ENCODE results near the gene COLQ.
"Not testable (repeated sequence)": the region's sequence is repeated elsewhere in the genome, so short reads cannot be mapped to it uniquely, and the experiment has no call there.

The COLQ gene

DNA sequence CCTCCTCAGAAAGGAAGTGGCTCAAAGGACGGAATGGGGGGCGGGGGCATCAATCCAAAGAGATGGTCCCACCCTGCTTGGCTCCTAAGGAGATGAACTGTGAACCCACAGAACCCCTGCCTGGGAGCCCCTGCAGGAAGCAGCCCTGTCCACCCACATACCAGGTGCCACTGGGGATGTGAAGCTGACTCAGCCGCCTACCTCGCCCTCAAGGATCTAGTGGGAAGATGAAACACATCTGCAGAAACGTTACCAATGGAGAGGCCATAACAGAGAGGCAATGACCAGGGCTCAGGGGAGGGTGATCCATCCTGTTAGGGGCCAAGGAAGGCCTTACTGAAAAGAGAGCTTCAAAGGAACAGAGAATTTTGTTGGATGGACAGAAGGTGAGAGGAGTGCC, 59.1 kb downstream of the COLQ start:
- TF ChIP-seq, protein P1, sequence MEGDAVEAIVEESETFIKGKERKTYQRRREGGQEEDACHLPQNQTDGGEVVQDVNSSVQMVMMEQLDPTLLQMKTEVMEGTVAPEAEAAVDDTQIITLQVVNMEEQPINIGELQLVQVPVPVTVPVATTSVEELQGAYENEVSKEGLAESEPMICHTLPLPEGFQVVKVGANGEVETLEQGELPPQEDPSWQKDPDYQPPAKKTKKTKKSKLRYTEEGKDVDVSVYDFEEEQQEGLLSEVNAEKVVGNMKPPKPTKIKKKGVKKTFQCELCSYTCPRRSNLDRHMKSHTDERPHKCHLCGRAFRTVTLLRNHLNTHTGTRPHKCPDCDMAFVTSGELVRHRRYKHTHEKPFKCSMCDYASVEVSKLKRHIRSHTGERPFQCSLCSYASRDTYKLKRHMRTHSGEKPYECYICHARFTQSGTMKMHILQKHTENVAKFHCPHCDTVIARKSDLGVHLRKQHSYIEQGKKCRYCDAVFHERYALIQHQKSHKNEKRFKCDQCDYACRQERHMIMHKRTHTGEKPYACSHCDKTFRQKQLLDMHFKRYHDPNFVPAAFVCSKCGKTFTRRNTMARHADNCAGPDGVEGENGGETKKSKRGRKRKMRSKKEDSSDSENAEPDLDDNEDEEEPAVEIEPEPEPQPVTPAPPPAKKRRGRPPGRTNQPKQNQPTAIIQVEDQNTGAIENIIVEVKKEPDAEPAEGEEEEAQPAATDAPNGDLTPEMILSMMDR (conservative IDR thresholded peaks at IDR 0.05; ENCODE audit: control insufficient read depth, insufficient read depth, low read depth, low read length): no peak
- DNase-seq (ENCODE audit: low read depth): no peak
- no peak overlapping the region for H3K4me3 ChIP-seq (ENCODE audit: control insufficient read depth, low read depth, low read length)

DNA sequence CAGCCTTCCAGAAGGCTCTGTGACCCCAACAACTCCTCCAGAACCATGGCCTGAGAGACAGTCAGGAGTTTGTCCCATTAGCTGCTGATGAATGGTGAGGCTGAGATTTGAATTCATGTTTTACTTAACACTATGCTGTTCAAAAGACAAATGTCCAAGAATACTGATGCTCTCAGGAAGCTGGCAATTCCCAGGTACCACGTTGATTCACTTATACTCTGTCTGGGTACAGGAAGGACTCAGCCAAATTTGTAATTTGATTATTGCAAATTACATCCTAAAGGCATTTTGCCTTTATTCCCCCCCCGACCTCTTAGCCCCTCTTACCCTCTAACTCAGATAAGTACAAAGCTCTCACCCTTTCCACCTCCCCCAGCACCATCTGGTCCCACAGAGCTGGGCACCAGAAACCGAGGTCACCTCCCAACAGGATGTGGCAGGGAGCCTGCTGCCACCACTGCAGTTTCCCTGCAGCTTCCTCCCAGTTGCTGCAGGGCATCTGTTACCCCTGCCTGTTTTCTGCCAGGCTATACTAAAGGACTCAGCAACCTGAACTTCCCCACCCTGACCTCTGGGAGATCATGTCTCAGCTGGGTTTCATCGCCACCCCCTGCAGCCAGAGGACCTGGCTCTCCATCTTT, 60.5 kb downstream of the COLQ start:
- no peak for DNase-seq (ENCODE audit: low read depth)
- TF ChIP-seq, protein P1 (conservative IDR thresholded peaks at IDR 0.05; ENCODE audit: control insufficient read depth, insufficient read depth, low read depth, low read length): no peak

GRCh38 chr3:15458212-15458780, 63.2 kb downstream of the COLQ start:
- TF ChIP-seq, protein P1 (conservative IDR thresholded peaks at IDR 0.05; ENCODE audit: control insufficient read depth, insufficient read depth, low read depth, low read length): no peak
- no peak overlapping the region for H3K4me3 ChIP-seq (ENCODE audit: control insufficient read depth, low read depth, low read length)
- no peak for DNase-seq (ENCODE audit: low read depth)

More for the DNA sequence above, 60.5 kb downstream of the COLQ start:
- H3K4me3 ChIP-seq (ENCODE audit: control insufficient read depth, low read depth, low read length): no peak overlapping the region

- not testable (repeated sequence) for H3K4me3 ChIP-seq (ENCODE audit: control insufficient read depth, low read depth, low read length); DNase-seq (ENCODE audit: low read depth)
These were observed 64.6 kb downstream of the COLQ start for GRCh38 chr3:15456915-15457314.

- TF ChIP-seq, protein P1 (conservative IDR thresholded peaks at IDR 0.05; ENCODE audit: control insufficient read depth, insufficient read depth, low read depth, low read length): no peak
- no peak for DNase-seq (ENCODE audit: low read depth)
- H3K4me3 ChIP-seq (ENCODE audit: control insufficient read depth, low read depth, low read length): no peak overlapping the region
These were observed 65.2 kb downstream of the COLQ start for GRCh38 chr3:15456321-15456720.

DNA sequence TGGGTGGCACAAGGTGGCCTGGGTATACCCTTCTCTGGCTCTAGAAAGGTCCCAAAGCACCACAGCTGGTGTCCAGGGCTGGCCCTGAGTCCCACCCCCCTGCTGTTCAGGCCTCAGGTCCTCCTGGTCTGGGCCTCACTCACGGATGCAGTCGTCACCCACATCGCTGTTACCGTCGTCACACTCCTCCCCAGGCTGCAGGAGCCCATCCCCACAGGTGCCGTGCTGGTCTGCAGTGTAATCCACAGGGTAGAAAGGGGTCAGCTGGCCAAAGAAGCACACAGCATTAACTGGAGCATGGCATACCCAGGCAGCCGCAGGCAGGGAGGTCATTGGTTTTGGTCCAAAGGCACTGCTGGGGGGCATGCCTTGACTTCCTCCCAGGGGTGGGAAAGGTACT, 65.8 kb downstream of the COLQ start:
- H3K4me3 ChIP-seq (ENCODE audit: control insufficient read depth, low read depth, low read length): no peak overlapping the region
- TF ChIP-seq, protein P1 (conservative IDR thresholded peaks at IDR 0.05; ENCODE audit: control insufficient read depth, insufficient read depth, low read depth, low read length): no peak
- DNase-seq (ENCODE audit: low read depth): no peak

- no peak for DNase-seq (ENCODE audit: low read depth)
- H3K4me3 ChIP-seq (ENCODE audit: control insufficient read depth, low read depth, low read length): no peak overlapping the region
- TF ChIP-seq, protein P1 (conservative IDR thresholded peaks at IDR 0.05; ENCODE audit: control insufficient read depth, insufficient read depth, low read depth, low read length): no peak
These were observed 66.5 kb downstream of the COLQ start for GRCh38 chr3:15454965-15455364.
